Esophagus muscularis mucosa (tissue), 3 donors: Measurements from ENCODE around the gene KLHL24.

Source experiments
- CTCF ChIP-seq, 3 experiments: fragments of 200-600 bp in 2 of 3; fragments of 450-650 bp in 1 of 3; sonication (generic) in 2 of 3; IDR thresholded peaks; one replicate each; pipeline ENCODE4 v1.5.1; 2017 to 2019; ENCODE audit warnings: antibody characterized with exemption in 3 of 3, mild to moderate bottlenecking in 2 of 3, moderate library complexity in 1 of 3
- POLR2A ChIP-seq: fragments of 450-650 bp; IDR thresholded peaks from one replicate; pipeline ENCODE4 v1.6.1; 2017; ENCODE audit warnings: antibody characterized with exemption, moderate library complexity, mild to moderate bottlenecking, low read depth
- POLR2AphosphoS5 ChIP-seq, 2 donors: sonication (generic); formaldehyde crosslinking; IDR thresholded peaks; one replicate each; pipeline ENCODE4 v1.6.1; 2017; ENCODE audit warnings: antibody characterized with exemption in 2 of 2

- no peak for TF ChIP-seq CTCF (IDR thresholded peaks at IDR 0.05)
- no peak for TF ChIP-seq POLR2AphosphoS5 (IDR thresholded peaks at IDR 0.05)
- no peak for TF ChIP-seq POLR2A
Measured at GRCh38 chr3:183662099-183662498, 26.7 kb downstream of the KLHL24 start.
